RWPE2 (cell line): ENCODE data around the gene SLC4A5.

Experiments used
- ATAC-seq: fragments of 200-7000 bp; cut with Tn5 transposase; 3 replicates; pipeline ENCODE4 v1.9.1; 2021; ENCODE audit warnings: low read depth
- DNase-seq: peaks from one replicate; pipeline ENCODE4 v3.0.0-alpha.2; 2020; ENCODE audit warnings: low spot score
- H3K27ac ChIP-seq: fragments of 450-650 bp; 2 replicates; pipeline ENCODE4 v1.5.1; 2017; ENCODE audit warnings: mild to moderate bottlenecking; ENCODE audit not compliant: poor library complexity, severe bottlenecking
- H3K27me3 ChIP-seq: fragments of 250-450 bp; sonication (Bioruptor Pico); 2 replicates; pipeline ENCODE4 v1.5.1; 2021; ENCODE audit warnings: mild to moderate bottlenecking, moderate library complexity; ENCODE audit not compliant: insufficient read depth, poor library complexity, severe bottlenecking
- H3K36me3 ChIP-seq: fragments of 250-450 bp; sonication (Bioruptor Pico); 2 replicates; pipeline ENCODE4 v1.5.1; 2020; ENCODE audit warnings: low read depth, mild to moderate bottlenecking, moderate library complexity
- H3K4me1 ChIP-seq: fragments of 250-450 bp; sonication (Bioruptor Pico); 2 replicates; pipeline ENCODE4 v1.5.1; 2021; ENCODE audit warnings: mild to moderate bottlenecking, moderate library complexity; ENCODE audit not compliant: insufficient read depth, poor library complexity, severe bottlenecking
- H3K4me3 ChIP-seq: fragments of 250-450 bp; sonication (Bioruptor Pico); 2 replicates; pipeline ENCODE4 v1.5.1; 2021; ENCODE audit warnings: mild to moderate bottlenecking, moderate library complexity; ENCODE audit not compliant: severe bottlenecking
- H3K9me3 ChIP-seq: fragments of 250-450 bp; sonication (Bioruptor Pico); 2 replicates; pipeline ENCODE4 v1.5.1; 2021; ENCODE audit warnings: mild to moderate bottlenecking, moderate library complexity; ENCODE audit not compliant: severe bottlenecking
- TF ChIP-seq, protein P1 (sequence below): fragments of 450-650 bp; IDR thresholded peaks from one replicate; pipeline ENCODE4 v1.5.1; 2017; ENCODE audit warnings: mild to moderate bottlenecking, moderate library complexity; ENCODE audit not compliant: poor library complexity, severe bottlenecking

Gene SLC4A5

DNA sequence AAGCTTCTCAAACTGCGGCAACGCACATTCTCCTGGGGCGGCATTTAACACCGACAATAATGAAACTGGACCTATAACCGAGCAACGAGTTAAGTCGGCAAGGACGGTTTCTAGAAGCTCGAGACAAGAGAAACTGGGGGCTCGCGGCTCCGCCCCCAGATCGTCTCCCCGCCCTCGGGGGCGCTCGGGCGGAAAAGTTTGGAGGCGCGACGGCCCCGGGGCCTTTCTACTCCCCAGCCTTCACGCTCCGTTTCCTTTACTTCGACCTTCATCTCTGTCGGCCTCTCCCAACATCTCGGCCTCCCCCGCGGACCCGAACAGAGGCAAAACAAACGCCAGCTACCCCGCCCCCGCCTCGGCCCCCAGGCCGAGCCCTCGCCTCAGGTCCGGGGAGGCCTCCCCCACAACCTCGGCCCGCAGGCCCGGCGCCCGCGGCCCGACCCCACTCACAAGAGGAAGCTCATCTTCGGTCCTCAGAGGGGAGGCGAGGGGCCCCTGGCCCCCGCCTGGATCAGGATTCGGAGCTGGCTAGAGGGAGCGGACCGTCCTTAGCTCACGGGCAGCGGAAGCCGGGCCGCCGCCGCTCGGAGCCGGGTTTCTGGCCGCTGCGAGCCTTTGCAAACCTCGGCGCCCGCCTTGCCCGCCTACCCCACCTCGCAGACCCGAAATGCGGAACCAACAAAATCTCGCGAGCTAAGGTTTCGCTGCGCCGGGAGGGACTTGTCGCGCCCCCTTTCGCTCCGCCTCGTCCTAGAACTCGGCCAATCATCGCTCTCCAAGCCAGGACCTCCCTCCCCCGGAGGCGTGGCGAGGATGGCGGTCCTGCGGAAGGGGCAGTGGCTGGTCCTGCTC is 164.8 kb downstream of the SLC4A5 start, which contains the start of gene MOB1A:
Gene MOB1A, minus strand, starts transcription at position 669 of the 852 bp plus-strand sequence. Its CDS starts 205 bp downstream, at position 464.
- Histone ChIP-seq H3K27ac (peak within 1 kb of the TSS; percentile 73), H3K27me3 (no peaks in the 10 kb centered on the region), H3K9me3 (no peaks in the 10 kb centered on the region), H3K4me3 (peak within 1 kb of the TSS; percentile 80), H3K36me3 (peaks cover 24% of the 10 kb centered on the region), H3K4me1 (peaks cover 17% of the 10 kb centered on the region)
- peak; percentile 97 for DNase-seq
- peak; percentile 97 for ATAC-seq
- TF ChIP-seq, protein P1, sequence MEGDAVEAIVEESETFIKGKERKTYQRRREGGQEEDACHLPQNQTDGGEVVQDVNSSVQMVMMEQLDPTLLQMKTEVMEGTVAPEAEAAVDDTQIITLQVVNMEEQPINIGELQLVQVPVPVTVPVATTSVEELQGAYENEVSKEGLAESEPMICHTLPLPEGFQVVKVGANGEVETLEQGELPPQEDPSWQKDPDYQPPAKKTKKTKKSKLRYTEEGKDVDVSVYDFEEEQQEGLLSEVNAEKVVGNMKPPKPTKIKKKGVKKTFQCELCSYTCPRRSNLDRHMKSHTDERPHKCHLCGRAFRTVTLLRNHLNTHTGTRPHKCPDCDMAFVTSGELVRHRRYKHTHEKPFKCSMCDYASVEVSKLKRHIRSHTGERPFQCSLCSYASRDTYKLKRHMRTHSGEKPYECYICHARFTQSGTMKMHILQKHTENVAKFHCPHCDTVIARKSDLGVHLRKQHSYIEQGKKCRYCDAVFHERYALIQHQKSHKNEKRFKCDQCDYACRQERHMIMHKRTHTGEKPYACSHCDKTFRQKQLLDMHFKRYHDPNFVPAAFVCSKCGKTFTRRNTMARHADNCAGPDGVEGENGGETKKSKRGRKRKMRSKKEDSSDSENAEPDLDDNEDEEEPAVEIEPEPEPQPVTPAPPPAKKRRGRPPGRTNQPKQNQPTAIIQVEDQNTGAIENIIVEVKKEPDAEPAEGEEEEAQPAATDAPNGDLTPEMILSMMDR, result no peak

DNA sequence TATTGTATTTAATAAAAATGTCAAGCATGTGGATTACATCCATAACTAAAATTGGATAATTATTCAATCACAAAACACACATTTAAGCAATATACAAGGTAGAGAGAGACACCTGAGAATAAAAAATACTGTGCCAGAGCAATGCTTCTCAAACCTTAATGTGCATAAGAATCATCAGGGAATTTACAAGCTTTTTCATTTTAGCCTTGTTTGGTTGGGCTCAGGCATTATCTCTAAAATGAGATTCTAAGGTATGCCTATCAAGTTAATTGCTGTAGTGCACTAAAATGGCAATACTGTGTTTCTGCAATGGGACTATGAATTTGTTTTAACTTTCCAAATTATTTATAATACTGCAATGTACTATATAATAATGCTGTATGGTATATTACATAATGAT is 165.5 kb downstream of the SLC4A5 start:
- Histone ChIP-seq H3K27ac (peak overlapping the region; percentile 73), H3K4me3 (peak overlapping the region; percentile 80), H3K4me1 (peaks cover 17% of the 10 kb centered on the region), H3K9me3 (no peaks in the 10 kb centered on the region), H3K36me3 (peaks cover 27% of the 10 kb centered on the region), H3K27me3 (no peaks in the 10 kb centered on the region)
- DNase-seq, result no peak
- ATAC-seq, result no peak
- TF ChIP-seq, protein P1, result no peak

DNA sequence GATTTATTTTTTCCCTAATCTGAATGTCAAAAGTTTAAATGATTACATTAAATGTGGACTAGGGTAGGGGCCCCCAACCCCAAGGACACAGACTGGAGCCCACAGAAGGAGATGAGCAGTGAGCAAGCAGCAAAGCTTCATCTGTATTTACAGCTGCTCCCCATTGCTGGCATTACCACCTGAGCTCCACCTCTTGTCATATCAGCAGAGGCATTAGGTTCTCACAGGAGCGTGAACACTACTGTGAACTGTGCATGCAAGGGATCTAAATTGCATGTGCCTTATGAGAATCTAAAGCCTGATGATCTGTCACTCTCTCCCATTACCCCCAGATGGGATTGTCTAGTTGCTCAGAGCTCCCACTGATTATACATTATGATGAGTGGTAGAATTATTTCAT is 168.3 kb downstream of the SLC4A5 start:
- no peak for DNase-seq
- H3K4me1 ChIP-seq, result peaks cover 17% of the 10 kb centered on the region
- H3K27ac ChIP-seq, result no peak overlapping the region
- no peaks in the 10 kb centered on the region for H3K9me3 ChIP-seq
- no peak overlapping the region for H3K4me3 ChIP-seq
- TF ChIP-seq, protein P1, result no peak
- no peak for ATAC-seq
- no peaks in the 10 kb centered on the region for H3K27me3 ChIP-seq
- H3K36me3 ChIP-seq, result peaks cover 55% of the 10 kb centered on the region

DNA sequence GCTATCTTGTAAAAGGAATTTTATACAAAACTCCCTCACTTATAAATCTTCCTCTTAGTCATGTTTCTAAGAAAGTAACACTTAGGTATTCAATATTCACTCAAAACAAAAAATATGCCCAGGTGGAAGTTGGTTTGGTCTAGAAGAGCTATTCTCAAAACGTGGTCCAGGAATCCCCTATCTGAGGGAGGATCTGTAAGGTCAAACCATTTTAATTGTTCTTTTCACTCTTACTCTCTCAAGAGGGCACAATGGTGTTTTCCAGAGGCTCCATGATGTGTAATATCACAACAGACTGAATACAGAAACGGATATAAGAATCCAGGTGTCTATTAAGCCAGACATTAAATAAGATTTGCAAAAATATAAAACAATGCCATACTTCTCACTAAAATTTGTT is 174.5 kb downstream of the SLC4A5 start:
- TF ChIP-seq, protein P1, result no peak
- H3K9me3 ChIP-seq, result no peaks in the 10 kb centered on the region
- H3K4me3 ChIP-seq, result no peak overlapping the region
- no peaks in the 10 kb centered on the region for H3K4me1 ChIP-seq
- H3K27me3 ChIP-seq, result no peaks in the 10 kb centered on the region
- no peak overlapping the region for H3K27ac ChIP-seq
- ATAC-seq (no peak), DNase-seq (no peak)
- peaks cover 92% of the 10 kb centered on the region for H3K36me3 ChIP-seq
